Erythroblast (primary cell): ENCODE measurements around the gene PCDH1.

Source experiments
- GATA1 ChIP-seq: IDR thresholded peaks from 2 replicates; pipeline ENCODE4 v1.6.1; 2011; ENCODE audit warnings: low read depth, mild to moderate bottlenecking, control low read depth, low read length, moderate library complexity
- POLR2A ChIP-seq: IDR thresholded peaks from 2 replicates; pipeline ENCODE4 v1.6.1; 2011; ENCODE audit warnings: mild to moderate bottlenecking, low read length

- TF ChIP-seq POLR2A: no peak
- TF ChIP-seq GATA1: no peak
Observed at GRCh38 chr5:141832131-141832530, 46.1 kb downstream of the PCDH1 start.
